KMS-11 (cell line): ENCODE data around the gene SLC4A1.

Experiments used
- H2AFZ ChIP-seq: fragments of 200-600 bp; sonication (generic); 2 replicates; pipeline ENCODE4 v1.6.1; 2016; ENCODE audit warnings: antibody characterized with exemption, mixed run types, low read depth
- H3K27ac ChIP-seq: fragments of 200-600 bp; sonication (generic); 2 replicates; pipeline ENCODE4 v1.6.1; 2016; ENCODE audit warnings: mild to moderate bottlenecking, mixed run types
- H3K27me3 ChIP-seq: fragments of 200-600 bp; sonication (generic); 2 replicates; pipeline ENCODE4 v1.6.1; 2017; ENCODE audit warnings: mild to moderate bottlenecking, low read depth, mixed run types, moderate library complexity; ENCODE audit not compliant: insufficient read depth
- H3K36me3 ChIP-seq: fragments of 200-600 bp; sonication (generic); 2 replicates; pipeline ENCODE4 v1.6.1; 2017; ENCODE audit warnings: mild to moderate bottlenecking, mixed run types; ENCODE audit not compliant: insufficient read depth
- H3K4me1 ChIP-seq: fragments of 200-600 bp; sonication (generic); 2 replicates; pipeline ENCODE4 v1.6.1; 2016; ENCODE audit warnings: mild to moderate bottlenecking, low read depth, mixed run types; ENCODE audit not compliant: poor library complexity, severe bottlenecking
- H3K4me2 ChIP-seq: fragments of 200-600 bp; sonication (generic); 2 replicates; pipeline ENCODE4 v1.7.0; 2016; ENCODE audit warnings: mild to moderate bottlenecking, mixed run types
- H3K4me3 ChIP-seq: fragments of 200-600 bp; sonication (generic); IDR thresholded peaks from 2 replicates; pipeline ENCODE4 v1.6.1; 2017; ENCODE audit warnings: low read depth, low read length, mixed read lengths; ENCODE audit not compliant: insufficient read depth
- H3K79me2 ChIP-seq: fragments of 200-600 bp; sonication (generic); 2 replicates; pipeline ENCODE4 v1.6.1; 2016; ENCODE audit warnings: low read depth, mixed run types; ENCODE audit not compliant: insufficient read depth
- H3K9ac ChIP-seq: fragments of 200-600 bp; sonication (generic); 2 replicates; pipeline ENCODE4 v1.6.1; 2016; ENCODE audit warnings: mild to moderate bottlenecking, mixed run types
- H4K20me1 ChIP-seq: fragments of 200-600 bp; sonication (generic); 2 replicates; pipeline ENCODE4 v1.6.1; 2016; ENCODE audit warnings: mild to moderate bottlenecking, mixed run types; ENCODE audit not compliant: insufficient read depth
- TF ChIP-seq, protein P1 (sequence below): fragments of 200-600 bp; sonication (generic); conservative IDR thresholded peaks from 2 replicates; pipeline ENCODE4 v1.6.1; 2017; ENCODE audit warnings: low read depth, mild to moderate bottlenecking, antibody characterized with exemption, low read length, moderate library complexity, mixed read lengths

The SLC4A1 gene

DNA sequence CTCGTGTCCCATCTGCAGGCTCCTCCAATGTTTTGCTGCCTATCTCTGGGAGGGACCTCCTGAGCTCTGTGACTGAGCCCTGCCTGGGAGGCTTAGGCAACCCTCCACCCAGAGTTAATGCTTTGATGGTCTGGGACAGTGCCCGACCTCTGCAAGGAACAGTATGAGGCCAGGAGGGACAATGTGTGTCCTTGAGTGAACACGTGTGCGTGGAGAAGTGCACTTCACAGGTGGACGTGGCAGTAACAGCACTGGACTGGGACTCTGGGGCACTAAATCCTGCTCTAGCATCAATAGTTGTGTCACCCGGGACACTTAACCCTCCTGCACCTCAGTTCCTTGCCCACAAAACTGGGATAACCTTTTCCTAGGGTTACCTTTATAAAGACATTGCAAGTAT is 53.0 kb downstream of the SLC4A1 start:
- Histone ChIP-seq H3K4me3 (no peak overlapping the region), H2AFZ (no peak overlapping the region), H4K20me1 (no peaks in the 10 kb centered on the region), H3K4me2 (no peak overlapping the region), H3K27ac (no peak overlapping the region), H3K79me2 (peaks cover 25% of the 10 kb centered on the region), H3K36me3 (peaks cover 9% of the 10 kb centered on the region; the same call in 1 of the 2 replicates), H3K9ac (no peak overlapping the region), H3K4me1 (peaks cover 28% of the 10 kb centered on the region), H3K27me3 (no peaks in the 10 kb centered on the region)
- TF ChIP-seq, protein P1, sequence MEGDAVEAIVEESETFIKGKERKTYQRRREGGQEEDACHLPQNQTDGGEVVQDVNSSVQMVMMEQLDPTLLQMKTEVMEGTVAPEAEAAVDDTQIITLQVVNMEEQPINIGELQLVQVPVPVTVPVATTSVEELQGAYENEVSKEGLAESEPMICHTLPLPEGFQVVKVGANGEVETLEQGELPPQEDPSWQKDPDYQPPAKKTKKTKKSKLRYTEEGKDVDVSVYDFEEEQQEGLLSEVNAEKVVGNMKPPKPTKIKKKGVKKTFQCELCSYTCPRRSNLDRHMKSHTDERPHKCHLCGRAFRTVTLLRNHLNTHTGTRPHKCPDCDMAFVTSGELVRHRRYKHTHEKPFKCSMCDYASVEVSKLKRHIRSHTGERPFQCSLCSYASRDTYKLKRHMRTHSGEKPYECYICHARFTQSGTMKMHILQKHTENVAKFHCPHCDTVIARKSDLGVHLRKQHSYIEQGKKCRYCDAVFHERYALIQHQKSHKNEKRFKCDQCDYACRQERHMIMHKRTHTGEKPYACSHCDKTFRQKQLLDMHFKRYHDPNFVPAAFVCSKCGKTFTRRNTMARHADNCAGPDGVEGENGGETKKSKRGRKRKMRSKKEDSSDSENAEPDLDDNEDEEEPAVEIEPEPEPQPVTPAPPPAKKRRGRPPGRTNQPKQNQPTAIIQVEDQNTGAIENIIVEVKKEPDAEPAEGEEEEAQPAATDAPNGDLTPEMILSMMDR, result no peak

DNA sequence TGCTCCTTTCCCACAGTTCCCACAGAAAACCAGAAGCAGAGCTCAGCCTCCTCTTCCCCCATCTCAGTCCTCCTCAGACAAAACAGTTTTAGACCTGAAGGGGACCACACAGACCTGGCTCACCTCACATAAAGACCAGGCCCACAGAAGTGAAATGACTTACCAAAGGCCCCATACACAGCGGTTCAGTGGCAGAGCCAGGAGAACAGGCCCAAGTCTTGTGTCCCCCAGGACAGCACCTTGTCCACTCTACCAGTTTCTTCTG is 53.8 kb downstream of the SLC4A1 start:
- no peak overlapping the region for H2AFZ ChIP-seq
- peaks cover 25% of the 10 kb centered on the region for H3K79me2 ChIP-seq
- no peaks in the 10 kb centered on the region for H3K27me3 ChIP-seq
- H3K4me3 ChIP-seq, result no peak overlapping the region
- no peaks in the 10 kb centered on the region for H4K20me1 ChIP-seq
- TF ChIP-seq, protein P1, result no peak
- H3K27ac ChIP-seq, result no peak overlapping the region
- H3K4me2 ChIP-seq, result no peak overlapping the region
- H3K9ac ChIP-seq, result no peak overlapping the region
- H3K4me1 ChIP-seq, result peaks cover 36% of the 10 kb centered on the region
- H3K36me3 ChIP-seq, result peaks cover 9% of the 10 kb centered on the region; the same call in 1 of the 2 replicates

DNA sequence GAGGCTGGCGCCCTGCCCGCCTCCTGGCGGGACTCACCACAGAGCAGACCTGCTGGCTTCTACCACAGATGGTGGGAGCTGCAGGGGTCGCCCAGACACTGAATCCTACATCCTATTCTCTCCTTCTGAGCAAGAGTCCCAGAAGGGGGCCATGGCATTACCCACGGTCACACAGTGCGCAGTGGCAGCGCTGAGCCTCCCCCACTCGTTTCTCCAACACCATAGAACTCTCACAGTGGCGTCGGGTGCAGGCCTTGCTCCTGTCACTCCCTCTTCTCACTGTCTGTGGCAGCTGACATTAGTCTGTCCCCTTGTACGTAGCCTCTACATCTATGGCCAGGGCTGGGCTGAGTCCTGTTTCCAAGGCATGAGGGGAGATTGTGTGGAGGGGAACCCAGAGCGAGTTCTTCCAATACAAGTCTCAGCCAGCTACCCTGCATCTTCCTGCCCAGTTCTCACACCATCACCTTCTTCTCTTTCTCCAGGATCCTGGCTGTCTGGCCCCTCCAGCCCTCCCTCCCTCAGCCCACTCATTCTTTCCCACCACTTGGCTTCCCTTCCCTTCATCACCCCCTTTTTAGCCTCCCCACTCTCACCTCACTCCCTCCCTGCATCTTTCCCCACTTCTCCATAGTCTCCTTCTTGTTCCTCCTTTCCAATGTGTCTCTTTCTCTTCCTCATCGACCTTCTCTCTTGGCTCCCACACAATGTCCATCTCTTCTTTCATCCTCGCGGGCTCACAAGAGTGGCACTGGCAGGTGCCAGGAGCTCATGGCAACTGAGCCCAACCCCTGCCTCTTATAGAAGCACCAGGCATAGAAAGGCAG is 54.3 kb downstream of the SLC4A1 start:
- peaks cover 37% of the 10 kb centered on the region for H3K4me1 ChIP-seq
- H2AFZ ChIP-seq, result no peak overlapping the region
- H3K9ac ChIP-seq, result no peak overlapping the region
- peaks cover 9% of the 10 kb centered on the region; the same call in 1 of the 2 replicates for H3K36me3 ChIP-seq
- peaks cover 25% of the 10 kb centered on the region for H3K79me2 ChIP-seq
- H3K27ac ChIP-seq, result no peak overlapping the region
- no peak overlapping the region for H3K4me2 ChIP-seq
- no peak overlapping the region for H3K4me3 ChIP-seq
- H3K27me3 ChIP-seq, result no peaks in the 10 kb centered on the region
- no peaks in the 10 kb centered on the region for H4K20me1 ChIP-seq
- TF ChIP-seq, protein P1, result no peak

DNA sequence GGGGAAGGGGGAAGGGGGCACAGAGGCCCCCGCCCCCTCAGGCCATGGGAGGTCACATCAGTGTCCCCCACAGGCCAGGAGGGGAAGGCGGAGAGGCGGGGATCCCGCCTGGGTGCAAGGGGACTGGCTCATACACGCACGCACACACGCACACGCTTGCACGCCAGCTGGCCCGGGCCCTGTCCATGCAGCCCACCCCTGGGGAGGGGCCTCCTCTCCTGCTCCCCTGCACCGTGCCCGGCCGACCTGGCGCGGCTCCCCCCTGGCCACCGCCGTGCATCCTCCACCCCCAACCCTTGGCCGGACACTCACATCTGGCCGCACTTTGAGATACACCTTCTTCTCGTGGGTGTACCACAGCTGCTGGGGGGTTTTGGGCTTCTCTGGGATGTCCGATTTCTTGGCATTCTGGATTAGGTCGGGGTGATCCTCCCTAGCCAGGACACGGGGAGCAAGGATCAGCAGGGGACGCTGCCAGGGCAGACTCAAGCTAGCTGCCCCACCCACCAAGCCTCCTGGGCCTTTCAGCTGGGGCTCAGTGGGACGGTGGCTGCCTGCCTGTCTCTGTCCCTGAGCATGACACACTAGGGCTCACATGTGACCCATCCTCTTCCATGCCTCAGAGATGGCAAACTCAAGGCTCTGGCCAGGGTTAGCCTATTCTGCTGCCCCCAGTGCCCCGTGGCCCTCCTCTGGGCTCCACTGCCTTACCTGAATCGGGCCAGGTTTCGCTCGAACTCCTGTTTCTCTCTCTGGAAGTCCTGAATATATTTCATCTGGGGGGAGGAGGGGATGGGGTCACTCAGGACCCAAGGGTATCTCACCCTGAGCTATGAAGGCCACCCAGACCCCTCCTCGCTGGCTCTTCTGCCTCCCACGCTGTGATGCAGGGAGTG is 55.2 kb downstream of the SLC4A1 start:
- Histone ChIP-seq H3K79me2 (peaks cover 20% of the 10 kb centered on the region), H3K4me3 (no peak overlapping the region), H4K20me1 (no peaks in the 10 kb centered on the region), H3K36me3 (peaks cover 9% of the 10 kb centered on the region; the same call in 1 of the 2 replicates), H3K27ac (no peak overlapping the region), H3K27me3 (no peaks in the 10 kb centered on the region), H2AFZ (no peak overlapping the region), H3K4me2 (no peak overlapping the region), H3K9ac (no peak overlapping the region), H3K4me1 (peaks cover 37% of the 10 kb centered on the region)
- TF ChIP-seq, protein P1, result no peak
